Immature natural killer cell (primary cell): ENCODE measurements around the gene GEN1. TPM values are rescaled to one million over a fixed set of nuclear protein-coding genes. Genes with fewer than 3 reads are reported as not detected.
A peak's percentile ranks its signal among the peaks of the same experiment; 100 is the strongest.

Experiments
- DNase-seq, 3 donors: peaks; one replicate each; pipeline ENCODE4 v3.0.0; 2022; ENCODE audit warnings: mixed read lengths in 1 of 3
- H3K27ac Mint-ChIP-seq, 6 donors: one replicate each; pipeline ENCODE4 v1.8.0; 2020; ENCODE audit warnings: mixed read lengths in 6 of 6, mild to moderate bottlenecking in 5 of 6, inconsistent platforms in 4 of 6, moderate library complexity in 3 of 6
- H3K27me3 Mint-ChIP-seq, 3 donors: one replicate each; pipeline ENCODE4 v1.8.0; 2020 to 2021; ENCODE audit warnings: low read depth in 3 of 3, mild to moderate bottlenecking in 3 of 3, mixed read lengths in 3 of 3, moderate library complexity in 3 of 3, inconsistent platforms in 1 of 3
- H3K36me3 Mint-ChIP-seq, 3 donors: one replicate each; pipeline ENCODE4 v1.8.0; 2020; ENCODE audit warnings: mixed read lengths in 3 of 3, inconsistent platforms in 2 of 3, mild to moderate bottlenecking in 2 of 3
- H3K4me1 Mint-ChIP-seq, 2 donors: one replicate each; pipeline ENCODE4 v1.8.0; 2020; ENCODE audit warnings: inconsistent platforms in 2 of 2, mild to moderate bottlenecking in 2 of 2, mixed read lengths in 2 of 2, moderate library complexity in 1 of 2
- H3K4me3 Mint-ChIP-seq, 5 donors: one replicate each; pipeline ENCODE4 v1.8.0; 2020; ENCODE audit warnings: mild to moderate bottlenecking in 5 of 5, mixed read lengths in 5 of 5, inconsistent platforms in 3 of 5, moderate library complexity in 3 of 5
- H3K9me3 Mint-ChIP-seq, 6 donors: one replicate each; pipeline ENCODE4 v1.8.0; 2020; ENCODE audit warnings: mild to moderate bottlenecking in 6 of 6, mixed read lengths in 6 of 6, inconsistent platforms in 4 of 6, moderate library complexity in 3 of 6
- polyA plus RNA-seq, 3 donors: library from polyadenylated mRNA; unstranded; fragments of 300-500 nt; fragmentation: Illumina TruSeq; gene quantifications; one replicate each; pipeline ENCODE4 v1.2.3, GENCODE V29; 2021

Gene GEN1
- polyA plus RNA-seq, 3 donors from 2014 or later: 2.3 TPM; not detected in 2

DNA sequence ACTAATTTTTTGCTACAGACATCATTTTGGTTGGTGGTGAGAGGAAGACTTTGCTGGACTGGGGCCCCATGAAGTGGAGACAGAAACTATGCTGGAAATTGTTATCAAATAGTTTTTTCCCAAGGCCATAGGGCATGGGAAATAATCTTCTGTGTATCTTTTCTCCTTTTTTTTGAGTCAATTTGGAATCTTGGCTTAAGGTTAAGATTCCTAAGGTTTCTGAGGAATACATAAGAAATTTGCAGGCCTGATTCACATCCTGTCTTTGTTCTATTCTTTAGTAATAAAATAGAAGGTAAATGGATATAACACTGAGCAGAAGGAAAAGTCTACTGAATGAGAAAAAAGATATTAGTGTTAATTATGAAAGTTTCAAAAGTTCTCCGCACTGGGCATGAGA lies 16.9 kb upstream of the GEN1 start:
- no peak for DNase-seq
- Mint-ChIP-seq H3K27me3 (no peaks in the 10 kb centered on the region), H3K4me3 (no peak overlapping the region), H3K9me3 (no peaks in the 10 kb centered on the region), H3K27ac (no peak overlapping the region), H3K4me1 (no peaks in the 10 kb centered on the region), H3K36me3 (peaks cover 23 to 42% (median 35%) of the 10 kb centered on the region in 3 donors)

DNA sequence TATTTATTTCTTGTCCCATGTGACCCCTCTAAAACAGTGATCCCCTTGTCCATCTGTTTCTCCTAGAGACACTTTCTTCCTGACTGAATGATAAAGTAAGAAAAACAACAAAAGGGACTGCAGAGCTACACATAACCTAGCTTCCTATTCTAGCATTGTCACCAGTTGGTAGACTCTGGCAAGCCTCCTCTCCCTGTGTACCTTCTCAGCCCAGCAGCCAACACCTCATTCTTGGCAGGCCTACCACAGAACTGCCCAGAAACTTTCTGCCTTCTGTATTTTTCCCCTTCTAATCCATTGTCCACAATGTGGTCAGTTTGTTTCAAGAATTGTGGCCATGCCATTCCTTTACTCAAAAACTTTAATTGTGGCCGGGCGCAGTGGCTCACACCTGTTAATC lies 13.7 kb upstream of the GEN1 start:
- Mint-ChIP-seq H3K4me1 (no peaks in the 10 kb centered on the region), H3K27me3 (no peaks in the 10 kb centered on the region), H3K4me3 (no peak overlapping the region), H3K9me3 (no peaks in the 10 kb centered on the region), H3K27ac (no peak overlapping the region), H3K36me3 (peaks cover 25 to 49% (median 36%) of the 10 kb centered on the region in 3 donors)
- no peak for DNase-seq

DNA sequence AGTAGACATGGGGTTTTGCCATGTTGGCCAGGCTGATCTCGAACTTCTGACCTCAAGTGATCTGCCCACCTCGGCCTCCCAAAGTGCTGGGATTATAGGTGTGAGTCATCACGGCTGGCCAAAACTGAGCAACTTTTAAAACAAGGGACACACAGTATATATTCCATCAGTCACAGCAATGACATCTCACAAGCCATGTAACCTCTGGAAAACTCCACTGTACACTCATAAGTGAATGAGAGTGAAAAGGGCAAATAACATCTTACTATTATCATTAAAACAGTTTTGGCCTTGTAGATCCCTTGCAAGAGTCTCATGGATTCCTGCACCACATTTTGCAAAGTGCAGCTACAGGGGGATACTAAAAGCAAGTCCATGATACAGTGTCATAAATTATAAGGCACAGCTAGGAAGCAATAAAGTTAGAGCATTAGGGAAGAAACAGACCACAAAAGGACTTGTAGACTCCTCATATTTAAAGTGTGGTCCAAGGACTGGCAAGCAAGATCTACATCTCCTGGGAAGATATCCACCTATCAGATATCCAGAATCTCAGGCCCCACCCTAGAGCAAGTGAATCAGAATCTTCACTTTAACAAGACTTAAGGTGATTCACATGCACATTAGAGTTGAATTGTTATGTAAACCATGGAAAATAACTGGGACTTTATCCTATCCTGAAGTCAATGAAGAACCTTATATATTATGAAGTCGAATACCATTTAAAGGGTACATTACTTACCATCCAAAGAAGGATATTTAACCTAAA lies 6.1 kb upstream of the GEN1 start:
- Mint-ChIP-seq H3K9me3 (no peaks in the 10 kb centered on the region), H3K4me3 (no peak overlapping the region), H3K27ac (no peak overlapping the region), H3K36me3 (peaks cover 6 to 12% (median 8%) of the 10 kb centered on the region in 3 donors), H3K4me1 (peaks cover 14 to 21% of the 10 kb centered on the region in 2 donors), H3K27me3 (no peaks in the 10 kb centered on the region)
- DNase-seq: no peak

DNA sequence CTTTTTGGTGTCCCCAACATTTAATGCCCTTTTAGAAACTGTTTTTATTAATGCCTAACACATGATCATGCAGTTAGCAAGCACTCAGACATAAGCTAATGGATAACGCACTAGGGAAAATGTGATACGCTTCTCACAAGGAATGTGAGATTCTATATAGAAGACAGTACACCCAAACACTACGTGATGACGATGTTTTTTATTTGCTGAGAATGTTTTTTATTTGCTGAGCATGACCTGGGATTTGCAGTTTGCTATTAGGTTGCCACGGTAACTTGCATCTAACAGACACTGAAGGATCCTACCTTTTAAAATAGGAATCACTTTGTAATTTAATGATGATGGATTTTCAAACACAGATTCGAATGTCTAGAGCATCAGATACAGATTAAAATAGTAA lies 5.2 kb upstream of the GEN1 start:
- no peak overlapping the region for H3K4me3 Mint-ChIP-seq
- no peaks in the 10 kb centered on the region for H3K9me3 Mint-ChIP-seq
- H3K4me1 Mint-ChIP-seq: peaks cover 17 to 24% of the 10 kb centered on the region in 2 donors
- H3K27ac Mint-ChIP-seq: no peak overlapping the region
- H3K36me3 Mint-ChIP-seq: peaks cover 6 to 9% (median 8%) of the 10 kb centered on the region in 3 donors
- H3K27me3 Mint-ChIP-seq: peaks cover under 1 to 3% (median under 1%) of the 10 kb centered on the region in 3 donors
- DNase-seq: no peak

DNA sequence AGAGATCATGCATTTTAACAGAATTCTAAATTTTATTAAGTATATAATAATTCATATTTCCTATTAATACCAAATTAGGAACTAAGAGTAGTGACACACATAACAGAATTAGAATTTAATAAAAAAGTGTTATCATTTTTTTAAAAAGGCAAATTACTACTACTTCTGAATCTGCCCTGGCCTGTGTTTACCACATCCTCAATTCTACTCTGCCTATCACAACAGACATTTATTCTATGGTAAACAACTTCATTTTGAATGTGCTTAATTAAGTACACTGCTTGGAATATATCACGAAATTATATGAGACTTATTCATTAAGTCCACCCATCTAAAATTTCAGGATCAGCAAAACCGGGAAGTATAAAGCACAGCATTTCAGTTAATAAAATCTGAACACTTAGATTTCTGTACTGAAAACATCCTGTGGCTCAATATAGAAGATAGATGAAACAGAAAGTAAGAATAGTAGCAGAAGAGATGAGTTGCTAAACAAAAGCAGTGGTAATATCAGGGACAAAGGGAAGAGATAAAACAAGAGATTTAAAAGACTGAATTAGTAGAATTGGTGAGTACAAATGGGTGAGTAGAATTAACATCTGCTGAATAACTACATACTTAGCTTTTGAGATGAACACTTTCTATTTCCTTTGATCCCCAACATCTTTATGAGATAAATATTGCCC lies 4.0 kb upstream of the GEN1 start:
- DNase-seq: no peak
- Mint-ChIP-seq H3K4me3 (peak overlapping the region in 2 of 5 donors; percentile 1 to 3), H3K27me3 (peaks cover 7 to 8% (median 7%) of the 10 kb centered on the region in 3 donors), H3K4me1 (peaks cover 27 to 35% of the 10 kb centered on the region in 2 donors), H3K27ac (peak overlapping the region in 4 of 6 donors; percentile 4 to 49 (median 13)), H3K9me3 (no peaks in the 10 kb centered on the region), H3K36me3 (peaks cover 0 to 3% (median 1%) of the 10 kb centered on the region in 3 donors)

DNA sequence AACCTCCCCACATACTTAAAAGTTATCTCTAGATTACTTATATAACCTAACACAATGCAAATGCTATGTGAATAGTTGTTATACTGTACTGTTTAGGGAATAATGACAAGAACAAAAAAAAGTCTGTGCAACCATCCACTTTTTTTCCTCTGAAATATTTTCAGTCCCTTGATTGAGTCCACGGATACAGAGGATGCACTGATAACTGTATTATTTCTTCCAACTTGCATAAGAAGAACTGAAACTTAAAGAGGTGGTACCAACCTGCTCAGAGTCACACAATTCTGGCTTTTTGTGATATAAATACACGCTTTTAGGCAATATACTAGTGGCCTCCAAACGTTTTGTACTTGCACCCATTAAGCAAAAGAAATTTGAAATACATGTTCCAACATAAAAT lies 1.7 kb upstream of the GEN1 start:
- H3K36me3 Mint-ChIP-seq: no peaks in the 10 kb centered on the region
- H3K4me3 Mint-ChIP-seq: peak overlapping the region; percentile 78 to 94 (median 93)
- H3K4me1 Mint-ChIP-seq: peaks cover 27 to 41% of the 10 kb centered on the region in 2 donors
- H3K27me3 Mint-ChIP-seq: peaks cover 7 to 8% (median 8%) of the 10 kb centered on the region in 3 donors
- H3K27ac Mint-ChIP-seq: peak overlapping the region in 5 of 6 donors; percentile 6 to 96 (median 89)
- DNase-seq: no peak
- H3K9me3 Mint-ChIP-seq: no peaks in the 10 kb centered on the region

DNA sequence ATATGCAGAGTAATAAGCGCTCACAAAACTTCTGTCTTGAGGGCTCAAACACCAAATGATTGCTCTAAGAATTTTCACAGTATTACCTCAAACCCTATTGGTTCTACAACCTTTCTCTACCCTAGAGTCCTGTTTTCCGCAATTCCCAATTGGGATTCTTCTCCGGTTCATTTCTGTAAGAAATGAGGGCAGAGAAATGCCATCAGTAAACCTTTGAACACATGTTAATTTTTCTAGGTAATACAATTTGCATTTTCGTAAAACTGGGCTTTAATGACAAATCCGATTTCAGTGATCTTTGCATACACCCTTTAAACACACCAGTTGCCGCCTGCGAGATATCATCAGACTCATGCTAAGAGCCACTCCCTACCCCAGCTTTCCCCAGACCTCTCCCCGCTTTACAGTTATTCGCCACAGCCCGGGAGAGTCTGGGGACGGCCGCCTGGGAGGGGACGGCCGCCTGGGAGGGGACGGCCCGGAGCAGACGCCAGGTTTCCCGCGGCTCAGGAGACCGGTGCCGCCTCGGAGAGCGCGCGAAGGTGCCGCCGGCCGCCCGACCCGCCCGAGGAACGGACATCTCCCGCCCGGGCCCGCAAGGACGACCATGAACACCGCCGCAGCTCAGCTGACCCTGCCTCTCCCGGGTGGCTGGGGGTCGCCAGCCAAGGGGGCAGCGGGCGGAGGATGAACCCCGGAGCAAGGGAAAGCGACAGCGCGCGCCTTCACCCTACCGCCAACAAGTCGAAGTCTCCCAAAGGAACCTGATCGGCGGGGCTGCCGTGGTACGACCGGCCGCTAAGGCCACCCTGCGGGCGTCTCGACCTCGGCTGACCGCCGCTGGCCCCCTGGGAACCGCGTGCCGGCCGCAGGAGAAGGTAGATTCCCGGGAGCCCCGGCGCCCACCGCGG lies 791 bp upstream of the GEN1 start:
- H3K9me3 Mint-ChIP-seq: no peaks in the 10 kb centered on the region
- H3K27ac Mint-ChIP-seq: peak overlapping the region; percentile 80 to 98 (median 96)
- H3K27me3 Mint-ChIP-seq: peaks cover 7 to 8% (median 8%) of the 10 kb centered on the region in 3 donors
- no peak for DNase-seq
- H3K4me1 Mint-ChIP-seq: peaks cover 27 to 41% of the 10 kb centered on the region in 2 donors
- peak overlapping the region; percentile 91 to 94 (median 93) for H3K4me3 Mint-ChIP-seq
- no peaks in the 10 kb centered on the region for H3K36me3 Mint-ChIP-seq

DNA sequence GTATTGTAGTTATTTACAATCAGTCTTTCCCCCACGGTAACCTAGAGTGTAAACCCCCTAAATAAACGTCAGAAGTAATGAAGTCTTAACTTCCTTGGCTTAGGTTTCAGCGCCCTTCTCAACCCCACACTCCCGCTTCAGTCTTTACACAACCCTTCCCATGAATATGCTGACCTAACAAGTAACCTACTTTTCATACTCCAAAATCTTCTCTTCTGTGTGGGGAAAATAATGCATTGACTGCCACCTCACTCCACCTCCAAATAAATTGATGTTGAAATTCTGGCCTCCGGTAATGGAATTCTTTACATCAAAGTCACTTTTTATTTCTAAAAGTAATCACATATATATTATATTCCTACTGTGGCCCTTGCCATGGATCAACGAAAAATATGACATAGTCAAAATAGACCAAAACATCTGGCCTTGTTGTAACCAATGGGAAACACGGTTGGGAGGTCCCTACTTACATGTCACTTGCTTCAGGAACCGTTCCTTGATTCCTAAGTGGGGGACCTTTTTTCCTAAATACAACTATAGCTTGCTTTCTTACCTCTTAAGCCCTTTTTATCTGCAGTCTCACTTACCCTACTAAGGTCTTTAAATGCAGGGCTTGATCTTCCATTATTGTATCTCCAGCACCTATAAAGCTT lies 961 bp downstream of the GEN1 start:
- H3K27ac Mint-ChIP-seq: peak overlapping the region; percentile 93 to 98 (median 96)
- H3K9me3 Mint-ChIP-seq: no peaks in the 10 kb centered on the region
- H3K4me3 Mint-ChIP-seq: peak overlapping the region; percentile 91 to 94 (median 93)
- no peak for DNase-seq
- peaks cover 26 to 38% of the 10 kb centered on the region in 2 donors for H3K4me1 Mint-ChIP-seq
- H3K36me3 Mint-ChIP-seq: no peaks in the 10 kb centered on the region
- H3K27me3 Mint-ChIP-seq: peaks cover 7 to 8% (median 8%) of the 10 kb centered on the region in 3 donors

DNA sequence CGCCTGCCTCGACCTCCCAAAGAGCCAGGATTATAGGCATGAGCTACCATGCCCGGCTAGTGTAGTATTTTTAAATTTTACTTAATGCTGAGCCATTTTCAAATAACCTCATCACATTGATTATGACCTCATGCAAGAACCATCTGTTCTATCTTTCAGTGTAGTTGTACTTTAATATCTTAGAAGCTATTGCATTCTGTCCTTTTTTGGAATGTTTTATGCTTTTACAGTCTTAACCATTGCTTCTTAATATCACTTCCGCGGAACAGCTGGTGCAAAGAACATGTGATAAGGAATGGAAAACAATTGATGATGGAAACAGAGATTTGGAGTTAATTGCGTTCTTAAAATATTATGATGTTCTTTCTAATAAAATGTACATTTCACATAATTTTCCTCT lies 2.7 kb downstream of the GEN1 start:
- H3K4me3 Mint-ChIP-seq: no peak overlapping the region
- no peak for DNase-seq
- H3K4me1 Mint-ChIP-seq: peaks cover 22 to 32% of the 10 kb centered on the region in 2 donors
- H3K27me3 Mint-ChIP-seq: peaks cover 7 to 8% (median 8%) of the 10 kb centered on the region in 3 donors
- H3K36me3 Mint-ChIP-seq: peaks cover 0 to 2% (median 0%) of the 10 kb centered on the region in 3 donors
- no peaks in the 10 kb centered on the region for H3K9me3 Mint-ChIP-seq
- no peak overlapping the region for H3K27ac Mint-ChIP-seq

DNA sequence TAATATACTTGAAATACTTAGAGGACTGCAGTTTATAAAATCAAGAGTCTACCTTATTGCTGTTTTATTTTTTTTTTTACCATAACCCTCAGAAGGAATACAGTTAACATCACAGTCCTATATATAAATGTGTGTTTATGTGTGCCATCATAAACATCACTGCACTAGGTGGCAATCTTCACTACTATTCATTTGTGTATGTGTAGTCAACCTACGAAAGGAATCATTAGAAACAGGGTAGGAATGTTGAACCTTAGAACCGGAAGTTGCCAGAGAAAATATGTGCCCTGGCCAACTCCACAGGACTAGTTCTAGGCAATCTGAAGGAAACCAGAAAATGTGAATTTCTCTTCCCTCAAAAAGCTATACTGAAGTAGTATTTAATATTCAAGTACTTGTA lies 3.4 kb downstream of the GEN1 start:
- Mint-ChIP-seq H3K4me3 (no peak overlapping the region), H3K9me3 (no peaks in the 10 kb centered on the region), H3K4me1 (peaks cover 18 to 26% of the 10 kb centered on the region in 2 donors), H3K27me3 (peaks cover 7 to 8% (median 8%) of the 10 kb centered on the region in 3 donors), H3K27ac (no peak overlapping the region), H3K36me3 (peaks cover 0 to 3% (median 0%) of the 10 kb centered on the region in 3 donors)
- no peak for DNase-seq

DNA sequence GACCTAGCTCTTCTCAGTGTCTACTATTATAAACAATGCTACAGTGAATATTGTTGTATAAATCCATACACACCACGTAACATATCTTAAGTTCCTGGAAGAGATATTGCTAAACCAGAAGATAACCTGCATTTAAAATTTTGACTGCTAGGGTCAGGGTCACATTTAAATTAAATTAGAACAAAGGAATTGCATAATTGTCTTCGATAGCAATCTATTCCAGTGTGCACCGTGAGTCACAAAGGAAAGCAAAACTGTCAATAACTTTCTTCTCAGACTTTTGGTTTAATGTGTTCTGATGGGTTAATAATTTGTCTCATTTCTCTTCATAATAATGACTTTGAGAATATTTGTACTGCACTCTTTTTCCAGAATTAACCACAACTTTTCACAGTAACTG lies 4.2 kb downstream of the GEN1 start:
- Mint-ChIP-seq H3K9me3 (no peaks in the 10 kb centered on the region), H3K4me3 (no peak overlapping the region), H3K27ac (no peak overlapping the region), H3K4me1 (peaks cover 11 to 18% of the 10 kb centered on the region in 2 donors), H3K27me3 (peaks cover 5 to 8% (median 7%) of the 10 kb centered on the region in 3 donors), H3K36me3 (peaks cover 0 to 3% (median 0%) of the 10 kb centered on the region in 3 donors)
- DNase-seq: no peak

DNA sequence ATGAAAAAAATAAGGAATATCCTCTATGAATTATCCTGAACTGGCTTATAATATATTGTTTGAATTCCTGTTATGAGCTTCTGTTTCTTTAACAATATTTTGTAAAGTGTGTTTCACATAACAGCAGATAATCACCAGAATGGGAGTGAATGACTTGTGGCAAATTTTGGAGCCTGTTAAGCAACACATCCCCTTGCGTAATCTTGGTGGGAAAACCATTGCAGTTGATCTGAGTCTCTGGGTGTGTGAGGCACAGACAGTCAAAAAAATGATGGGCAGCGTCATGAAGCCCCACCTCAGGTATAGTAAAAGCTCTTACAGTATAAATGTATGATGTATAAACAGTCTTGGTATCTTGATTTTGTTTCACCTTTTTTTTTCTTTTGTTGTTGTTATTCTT lies 5.9 kb downstream of the GEN1 start:
- Mint-ChIP-seq H3K9me3 (no peaks in the 10 kb centered on the region), H3K4me3 (no peak overlapping the region), H3K27me3 (peaks cover 0 to 1% (median under 1%) of the 10 kb centered on the region in 3 donors), H3K36me3 (peaks cover 0 to 4% (median 3%) of the 10 kb centered on the region in 3 donors), H3K4me1 (peaks cover 1 to 7% of the 10 kb centered on the region in 2 donors), H3K27ac (no peak overlapping the region)
- DNase-seq: no peak

DNA sequence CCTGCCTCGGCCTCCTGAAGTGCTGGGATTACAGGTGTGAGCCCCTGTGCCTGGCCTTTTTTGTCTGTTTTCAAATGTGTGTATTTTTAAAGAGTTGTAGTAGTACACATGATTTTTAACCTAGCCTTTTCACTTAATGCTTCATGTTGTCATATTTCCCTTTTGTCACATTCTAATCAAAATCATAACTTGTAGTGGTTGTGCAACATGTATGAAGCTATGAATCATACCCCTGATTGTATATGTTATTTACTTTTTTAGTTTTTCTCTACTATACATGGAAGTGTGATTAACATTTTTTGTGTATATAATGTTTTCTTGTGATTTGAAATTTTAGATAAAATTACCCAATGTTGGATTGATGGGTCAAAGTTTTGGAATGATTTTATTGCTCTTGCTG lies 8.5 kb downstream of the GEN1 start:
- Mint-ChIP-seq H3K4me3 (no peak overlapping the region), H3K27ac (no peak overlapping the region), H3K27me3 (no peaks in the 10 kb centered on the region), H3K9me3 (no peaks in the 10 kb centered on the region), H3K36me3 (peaks cover 0 to 4% (median 3%) of the 10 kb centered on the region in 3 donors), H3K4me1 (no peaks in the 10 kb centered on the region)
- no peak for DNase-seq
